ENCODE data around the gene FAU.
A peak's percentile ranks its signal among the peaks of the same experiment; 100 is the strongest.

The FAU gene

DNA sequence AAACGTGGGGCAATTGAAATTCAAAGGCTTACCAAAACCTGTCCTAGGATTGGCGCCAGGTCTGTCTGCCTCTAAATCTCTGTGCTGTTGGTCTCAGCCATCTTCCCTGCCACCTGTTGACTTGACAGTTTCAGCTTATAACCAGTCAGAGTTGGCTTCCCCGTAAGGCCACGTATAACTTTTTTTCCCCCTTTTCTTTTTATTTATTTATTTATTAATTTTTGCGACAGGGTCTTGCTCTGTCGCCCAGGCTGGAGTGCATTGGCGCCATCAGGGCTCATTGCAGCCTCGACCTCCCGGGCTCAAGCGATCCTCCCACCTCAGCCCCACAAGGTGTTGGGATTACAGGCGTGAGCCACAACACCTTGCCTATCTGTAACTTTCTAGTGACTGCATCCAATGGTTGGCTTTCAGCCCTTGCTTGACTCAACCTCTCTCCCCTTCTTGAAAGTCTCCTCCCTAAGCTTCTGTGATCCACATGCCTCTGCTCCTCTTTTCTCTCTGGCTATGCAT is 13.8 kb upstream of the FAU start:
- no peak for DNase-seq

DNA sequence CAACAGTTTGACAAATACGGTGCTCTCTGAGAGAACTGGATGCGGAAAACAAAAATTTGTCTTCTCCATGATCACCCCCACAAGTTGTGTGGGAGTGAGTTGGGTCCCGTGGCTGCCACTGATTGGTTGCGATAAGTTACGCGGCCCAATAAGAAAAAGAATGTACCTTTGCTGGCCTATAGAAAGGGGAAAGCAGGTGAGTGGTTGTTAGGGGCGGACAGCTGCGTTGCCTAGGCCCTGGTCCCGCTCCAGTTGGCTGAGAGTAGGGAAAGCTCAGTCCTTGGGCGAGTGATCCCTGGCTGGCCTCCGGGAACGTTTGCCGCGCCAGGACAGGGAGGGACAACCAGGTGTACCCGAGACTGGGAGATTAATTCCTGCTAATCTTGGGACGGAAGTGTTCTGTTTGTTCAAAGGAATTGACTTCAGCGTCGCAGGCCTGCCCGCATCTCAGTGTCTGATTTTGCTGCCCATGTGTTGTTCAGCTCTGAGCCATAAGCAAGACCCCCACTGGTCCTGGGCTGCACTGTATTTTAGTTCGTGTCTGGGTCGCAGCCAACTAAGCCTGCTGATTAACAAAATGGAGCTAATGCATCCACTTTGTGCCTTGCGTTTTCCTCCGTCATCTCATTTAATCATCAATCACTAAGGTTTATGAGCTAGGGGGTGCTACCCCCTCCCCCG is 13.2 kb upstream of the FAU start:
- DNase-seq: peak; percentile 90

DNA sequence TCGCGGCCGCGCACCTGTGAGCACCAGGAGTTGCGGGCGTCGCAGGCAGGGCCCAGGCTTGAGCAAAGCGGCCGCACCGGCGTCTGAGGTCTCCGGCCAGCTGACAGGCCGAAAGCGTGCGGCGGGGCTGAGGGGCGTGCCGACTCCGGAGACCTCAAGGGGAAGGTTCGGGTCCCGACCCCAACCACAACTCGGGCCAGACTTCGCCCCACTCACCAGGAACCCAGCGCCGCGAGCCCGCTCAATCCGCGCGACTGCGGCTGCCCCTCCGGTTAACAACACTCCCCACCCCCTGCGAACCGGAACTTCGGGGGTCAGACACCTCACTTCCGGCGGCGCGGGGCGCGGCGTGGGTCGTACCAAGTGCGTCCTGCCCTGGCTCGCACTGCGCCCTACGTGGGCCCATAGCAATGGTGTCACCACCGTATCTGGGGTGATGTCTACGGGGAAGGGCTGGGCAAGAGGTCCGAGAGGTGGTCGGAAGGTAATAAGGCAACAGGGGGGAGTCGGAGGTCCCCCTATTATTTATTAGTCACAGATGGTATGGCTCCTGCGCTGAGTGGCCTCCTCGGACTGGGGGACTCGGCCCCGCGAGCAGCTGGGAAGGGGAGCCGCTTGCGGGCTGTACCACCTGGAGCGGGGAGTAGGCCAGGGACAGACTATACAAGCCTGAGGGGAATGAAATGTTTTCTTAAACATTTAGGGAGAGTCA is 12.5 kb upstream of the FAU start, which contains the start of gene SYVN1:
TSS of gene SYVN1 (minus strand) at position 280 of the 712 bp plus-strand sequence. CDS start 918 bp downstream, outside the sequence.
- peak; percentile 50 for DNase-seq

DNA sequence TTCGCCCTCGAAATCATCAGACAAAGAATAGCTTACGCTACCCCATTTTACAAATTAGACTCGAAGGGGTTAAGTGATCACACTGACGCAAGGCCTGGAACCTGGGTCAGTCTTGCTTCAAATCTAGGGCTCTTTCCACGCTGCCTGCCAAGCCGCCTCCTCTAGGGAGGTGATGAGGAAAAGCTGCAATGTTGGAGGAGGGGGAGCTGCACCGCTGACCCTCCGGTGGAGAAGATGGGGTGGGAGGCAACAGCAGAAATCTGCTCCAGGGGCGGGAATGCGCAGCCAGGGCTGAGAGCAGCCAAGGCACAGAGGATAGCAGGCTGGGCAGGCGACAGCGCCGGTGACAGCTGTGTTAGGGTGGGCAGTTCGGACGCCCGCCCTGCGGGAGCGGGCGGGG is 11.8 kb upstream of the FAU start:
- no peak for DNase-seq

DNA sequence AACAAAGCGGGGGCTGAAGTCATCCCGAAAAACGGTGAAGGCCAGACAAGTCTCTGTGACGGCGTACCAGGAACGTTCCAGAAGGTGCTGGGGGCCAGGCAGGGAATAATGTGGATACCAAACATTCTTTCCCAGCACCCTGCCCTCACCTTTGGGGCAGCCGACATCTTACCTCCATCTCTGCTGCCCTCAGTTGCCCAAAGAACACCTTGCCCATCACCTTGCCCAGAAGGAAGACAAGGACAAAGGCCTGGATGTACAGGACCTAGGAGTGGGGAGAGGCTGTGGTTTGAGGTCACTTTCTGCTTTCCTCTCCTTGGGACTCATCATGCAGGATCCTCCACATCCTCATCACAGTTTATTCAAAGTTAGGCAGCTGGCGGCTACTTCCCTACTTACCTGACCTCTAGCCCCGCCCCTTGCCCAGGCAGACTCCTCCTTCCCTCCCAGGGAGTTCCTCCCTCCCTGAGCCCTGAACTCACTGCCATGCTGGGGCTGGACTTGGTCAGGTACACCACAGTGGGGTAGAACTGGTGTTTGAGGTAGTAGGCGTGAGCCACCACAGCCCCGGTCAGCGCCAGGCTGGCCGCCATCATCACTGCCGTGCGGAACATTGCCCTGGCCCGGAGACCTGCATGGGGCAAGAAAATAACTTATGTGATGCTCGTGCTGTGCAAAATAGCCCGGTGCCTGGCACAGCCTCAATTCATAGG is 11.2 kb upstream of the FAU start:
- no peak for DNase-seq

DNA sequence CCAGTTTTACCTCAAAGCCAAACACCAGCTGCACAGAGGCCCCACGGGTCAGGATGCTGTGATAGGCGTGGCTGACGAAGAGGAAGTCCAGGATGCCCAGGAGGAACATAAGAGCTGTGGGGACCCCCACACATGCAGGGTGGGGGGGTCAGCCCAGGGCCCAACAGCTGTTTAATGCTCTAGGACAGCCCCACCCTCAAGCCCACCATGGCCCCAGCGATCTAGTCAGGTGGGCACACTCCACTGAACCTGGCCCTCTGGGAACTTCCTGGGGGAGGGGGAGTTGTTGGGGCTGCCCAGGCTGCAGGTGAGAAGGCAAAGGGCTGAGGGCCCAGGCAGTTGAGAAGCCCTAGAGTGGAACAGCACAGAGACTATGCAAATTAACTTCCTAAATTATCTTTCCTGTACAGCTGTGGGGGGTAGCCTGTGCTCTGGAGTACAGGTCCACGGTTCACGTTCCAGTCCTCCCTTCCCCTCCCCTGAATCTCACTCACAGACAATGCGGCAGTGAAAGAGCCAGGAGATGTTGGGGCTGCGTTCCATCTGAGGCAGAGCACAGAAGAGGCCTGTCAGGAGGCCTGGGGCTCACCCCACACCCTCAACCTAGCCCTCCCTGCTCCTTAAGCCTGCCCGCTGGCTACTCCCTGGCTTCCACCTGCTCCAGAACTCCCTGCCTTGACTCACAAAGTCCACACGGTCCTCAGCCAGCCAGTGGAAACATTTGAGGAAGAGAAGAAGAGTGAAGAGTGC is 10.5 kb upstream of the FAU start:
- DNase-seq: no peak

DNA sequence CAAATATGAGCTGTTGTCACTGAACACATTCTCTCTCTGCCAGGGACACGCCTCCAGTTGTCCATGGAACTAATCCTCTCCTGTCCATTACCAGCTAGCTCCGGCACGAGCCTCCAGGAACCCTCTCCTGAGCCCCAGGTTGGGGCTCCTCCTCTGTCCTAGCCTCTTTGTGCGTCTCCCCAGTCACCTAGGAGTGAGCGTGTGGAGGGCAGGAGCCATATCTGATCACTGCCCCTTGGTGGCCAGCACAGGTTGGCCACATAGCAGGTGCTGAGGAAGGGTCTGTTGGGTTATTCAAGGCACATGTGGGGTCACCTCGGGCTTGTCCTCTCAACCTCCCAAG is 9.9 kb upstream of the FAU start:
- no peak for DNase-seq

DNA sequence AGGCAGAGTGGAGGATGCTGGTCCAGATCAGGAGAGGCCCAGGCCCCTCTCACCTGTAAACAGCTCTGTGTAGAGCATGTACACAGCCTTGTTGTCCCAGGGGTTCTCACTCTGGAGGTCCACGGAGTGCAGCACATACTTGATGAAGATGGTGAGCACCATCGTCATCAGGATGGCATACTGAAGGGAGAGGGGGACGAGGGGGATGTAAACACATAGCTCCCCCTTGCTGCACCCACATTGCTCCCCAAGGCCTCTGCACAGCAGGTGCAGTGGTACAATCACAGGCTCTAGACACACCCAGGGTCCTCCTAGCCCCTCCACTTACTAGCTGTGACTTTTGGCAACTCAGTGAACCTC is 9.5 kb upstream of the FAU start:
- no peak for DNase-seq

DNA sequence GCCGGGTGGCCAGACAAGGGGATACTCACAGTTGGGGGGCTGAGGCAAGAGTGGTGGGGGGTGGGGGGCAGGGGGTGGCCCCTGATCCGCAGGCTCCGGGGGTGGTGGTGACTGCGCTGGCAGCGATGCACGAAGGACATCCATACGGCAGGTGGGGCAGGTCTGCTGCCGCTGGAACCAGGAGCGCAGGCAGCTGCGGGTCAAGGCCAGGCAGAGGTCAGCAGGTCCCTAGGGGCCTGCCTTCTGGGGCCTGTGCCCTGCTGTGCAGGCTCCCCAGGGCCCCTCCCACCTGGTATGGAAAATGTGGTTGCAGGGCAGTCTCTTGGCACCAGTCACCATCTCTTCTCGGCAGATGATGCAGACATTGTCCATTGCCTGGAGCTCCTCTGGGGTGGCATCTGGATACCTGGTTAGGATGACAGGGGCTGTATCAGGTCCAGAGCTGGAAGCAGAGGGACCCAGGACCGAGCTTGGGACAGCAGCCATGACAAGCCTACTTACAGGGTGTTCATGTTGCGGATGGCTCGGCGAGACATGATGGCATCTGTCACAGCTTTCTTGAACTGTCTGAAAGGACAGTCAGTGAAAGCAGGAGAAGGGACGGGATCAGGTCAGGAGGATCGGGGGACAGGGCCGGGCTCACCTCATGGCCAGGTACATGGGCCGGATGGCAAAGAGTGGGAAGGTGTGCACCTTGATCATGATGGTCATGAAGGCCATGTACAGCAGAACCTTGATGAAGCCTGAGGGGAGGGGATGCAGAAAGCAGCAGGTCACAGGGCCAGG is 8.9 kb upstream of the FAU start:
- DNase-seq: no peak

DNA sequence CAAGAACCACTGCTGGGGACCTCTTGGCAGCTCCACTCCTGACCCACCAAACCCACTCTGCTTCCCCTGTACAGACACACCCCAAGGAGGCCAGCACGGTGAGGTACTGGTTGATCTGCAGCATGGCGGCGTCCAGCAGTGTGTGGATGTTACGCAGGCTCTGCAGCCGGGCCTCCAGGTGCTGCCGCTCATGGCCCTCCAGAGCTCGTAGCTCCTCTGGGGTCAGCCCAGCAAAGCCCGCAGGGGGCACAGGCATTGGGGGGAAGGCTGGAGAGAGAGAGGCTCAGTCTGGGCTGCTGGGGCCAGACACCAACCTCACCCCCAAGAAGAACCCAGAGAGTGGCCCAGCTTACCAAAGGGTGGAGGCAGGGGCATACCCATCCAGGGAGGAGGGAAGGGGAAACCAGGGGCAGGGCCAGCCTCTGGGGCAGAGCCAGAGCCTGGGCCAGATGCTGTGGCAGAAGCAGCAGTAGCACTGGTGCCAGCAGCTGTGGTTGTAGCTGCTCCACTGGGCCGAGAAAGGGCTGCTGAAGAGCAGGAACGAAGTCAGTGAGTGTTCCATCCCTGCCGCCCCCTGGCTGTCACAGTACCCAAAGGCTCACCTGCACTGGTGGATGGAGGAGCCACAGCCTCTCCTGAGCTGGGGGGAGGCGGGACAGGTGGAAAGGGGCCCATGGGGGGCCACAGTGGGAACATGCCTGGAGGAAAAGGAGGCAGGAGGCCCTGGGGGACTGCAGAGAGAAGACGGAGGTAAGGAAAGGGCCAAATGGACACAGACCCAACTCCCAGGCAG is 7.9 kb upstream of the FAU start:
- DNase-seq: no peak

DNA sequence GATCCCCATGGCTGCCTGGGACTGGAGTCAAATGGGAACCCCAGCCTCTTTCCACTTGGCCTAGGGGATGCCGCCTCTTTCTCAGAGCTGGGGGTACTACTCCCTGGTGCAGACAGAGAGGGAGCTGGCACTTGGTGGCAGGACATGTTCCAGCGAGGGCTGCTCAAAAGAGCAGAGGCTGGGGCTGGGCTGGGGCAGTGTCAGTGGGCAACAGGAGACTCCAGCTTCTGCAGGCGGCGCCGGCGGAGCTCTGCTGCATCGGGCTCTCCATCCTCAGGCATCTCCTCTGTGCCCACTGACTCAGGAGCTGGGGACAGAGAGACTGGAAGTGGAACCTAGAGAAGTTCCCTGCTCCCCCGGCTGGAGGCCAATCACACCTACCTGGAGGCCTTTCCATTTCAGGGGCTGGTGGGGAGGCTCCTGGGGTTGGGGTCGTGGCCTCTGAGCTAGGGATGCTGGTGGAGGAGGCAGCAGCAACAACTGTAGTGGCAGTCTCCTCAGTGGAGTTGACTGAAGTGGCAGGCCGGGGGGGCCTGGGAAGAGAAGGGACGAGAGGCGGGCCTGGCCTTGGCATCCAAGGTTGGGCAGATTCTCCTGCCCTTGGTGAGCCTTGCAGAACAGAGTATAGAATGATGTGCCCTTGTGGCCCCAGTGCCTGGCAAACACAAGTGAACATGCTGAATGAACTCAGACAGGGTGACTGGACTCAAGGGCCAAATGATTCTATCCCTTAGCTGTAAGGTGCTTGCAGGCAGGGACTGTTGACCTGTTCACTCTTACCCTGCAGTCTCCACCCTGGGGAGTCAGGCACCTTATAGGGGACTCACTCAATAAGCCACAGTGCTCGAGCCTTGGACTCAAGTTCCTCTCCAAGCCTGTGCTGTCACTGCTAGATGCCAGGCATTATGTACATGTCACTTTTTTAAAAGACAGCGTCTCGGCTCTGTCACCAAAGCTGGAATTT is 6.5 kb upstream of the FAU start:
- no peak for DNase-seq

DNA sequence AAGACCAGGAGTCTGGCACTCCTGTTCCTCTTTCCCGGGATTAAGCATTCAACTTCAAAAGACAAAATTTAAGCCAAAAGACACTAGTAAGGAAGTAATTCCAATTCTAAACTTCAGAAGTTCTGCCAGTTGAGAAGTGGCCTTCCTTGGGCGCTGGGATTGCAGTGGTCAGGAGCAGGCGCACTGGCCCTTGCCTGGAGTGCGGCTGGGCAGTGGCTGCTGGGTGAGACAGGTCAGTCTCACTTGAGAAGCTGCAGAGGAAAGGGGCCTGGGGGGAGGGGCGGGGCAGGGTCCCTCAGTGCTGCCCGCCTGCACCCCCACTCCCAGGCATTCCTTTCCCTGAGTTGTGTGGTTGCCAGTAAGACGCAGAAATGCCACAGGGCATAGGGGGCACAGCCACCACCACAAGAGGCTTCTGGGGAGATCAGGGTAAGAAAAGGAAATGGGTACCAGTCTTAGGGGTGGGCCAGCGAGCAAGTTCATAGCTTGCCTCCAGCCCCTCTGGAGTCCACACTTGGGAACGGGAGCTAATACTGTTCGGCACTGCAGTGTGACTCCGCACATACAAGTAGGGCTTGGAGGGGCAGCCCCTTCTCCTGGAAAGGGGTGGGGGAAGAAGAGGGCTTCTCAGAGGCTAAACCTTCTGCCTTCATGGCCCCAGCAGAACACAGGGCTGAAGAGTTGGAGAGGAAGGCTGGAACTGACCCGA is 5.7 kb upstream of the FAU start:
- DNase-seq: no peak

DNA sequence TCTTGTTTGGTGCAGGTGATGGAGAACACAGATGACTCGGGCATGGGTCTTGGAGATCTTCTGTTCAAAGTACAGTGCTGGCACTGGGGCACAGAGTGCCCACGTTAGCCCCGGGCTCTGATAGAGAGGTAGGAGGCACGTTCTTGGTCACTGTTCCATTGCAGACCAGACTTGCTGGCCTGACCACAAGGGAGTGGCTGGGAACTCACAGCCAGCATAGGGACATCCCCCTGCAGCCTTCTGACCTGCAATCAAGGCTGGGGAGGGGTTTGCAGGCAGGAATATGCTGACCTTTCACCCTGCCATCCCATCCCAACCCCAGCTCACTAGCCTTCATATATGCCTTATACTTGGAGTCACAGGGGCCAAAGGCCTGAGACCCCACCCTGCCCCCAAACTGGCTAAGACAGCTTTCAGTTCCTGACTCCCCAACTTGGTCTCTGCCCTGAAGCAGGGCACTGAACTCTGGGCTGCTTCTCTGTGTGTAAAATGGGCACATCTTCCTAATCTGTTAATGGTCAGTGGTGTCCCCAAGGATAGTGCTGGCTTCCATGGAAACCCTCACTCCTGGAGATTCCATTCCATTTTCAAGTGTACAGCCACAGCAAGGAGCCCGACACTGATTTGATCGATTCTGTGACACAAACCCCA is 4.8 kb upstream of the FAU start:
- DNase-seq: no peak

DNA sequence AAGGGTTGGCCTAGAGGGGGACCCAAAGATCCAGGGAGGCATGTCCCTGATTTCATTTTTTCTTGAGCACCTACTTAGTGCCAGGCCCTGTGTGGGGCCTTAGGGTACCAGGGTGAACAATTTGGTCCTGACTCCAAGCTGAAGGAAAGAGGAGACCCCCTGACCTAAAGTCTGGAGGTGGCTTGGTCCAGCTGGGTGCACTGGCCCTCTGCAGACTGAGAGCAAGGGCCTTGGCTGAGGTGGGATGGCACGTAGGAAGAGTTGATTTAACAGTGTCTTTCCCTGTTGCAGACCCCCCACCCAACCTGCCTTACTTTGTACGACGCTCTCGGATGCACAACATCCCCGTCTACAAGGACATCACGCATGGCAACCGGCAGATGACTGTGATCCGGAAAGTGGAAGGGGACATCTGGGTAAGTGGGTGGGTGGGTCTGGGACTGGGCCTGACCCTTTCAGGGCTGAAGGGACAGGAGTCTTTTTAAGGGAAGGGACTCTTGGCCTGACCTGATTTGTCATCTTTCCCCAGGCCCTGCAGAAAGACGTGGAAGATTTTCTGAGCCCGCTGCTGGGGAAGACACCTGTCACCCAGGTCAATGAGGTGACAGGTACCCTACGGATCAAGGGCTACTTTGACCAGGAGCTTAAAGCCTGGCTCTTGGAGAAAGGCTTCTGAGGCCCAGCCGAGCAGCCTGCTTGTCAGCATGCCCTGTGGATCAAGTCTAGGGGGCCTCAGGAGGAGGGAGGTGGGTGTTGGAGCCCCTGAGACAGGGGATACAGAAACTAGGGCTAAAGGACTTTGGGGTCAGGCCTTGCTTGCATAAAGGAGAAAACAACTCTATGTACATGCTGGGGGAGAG is 3.5 kb upstream of the FAU start:
- DNase-seq: no peak

DNA sequence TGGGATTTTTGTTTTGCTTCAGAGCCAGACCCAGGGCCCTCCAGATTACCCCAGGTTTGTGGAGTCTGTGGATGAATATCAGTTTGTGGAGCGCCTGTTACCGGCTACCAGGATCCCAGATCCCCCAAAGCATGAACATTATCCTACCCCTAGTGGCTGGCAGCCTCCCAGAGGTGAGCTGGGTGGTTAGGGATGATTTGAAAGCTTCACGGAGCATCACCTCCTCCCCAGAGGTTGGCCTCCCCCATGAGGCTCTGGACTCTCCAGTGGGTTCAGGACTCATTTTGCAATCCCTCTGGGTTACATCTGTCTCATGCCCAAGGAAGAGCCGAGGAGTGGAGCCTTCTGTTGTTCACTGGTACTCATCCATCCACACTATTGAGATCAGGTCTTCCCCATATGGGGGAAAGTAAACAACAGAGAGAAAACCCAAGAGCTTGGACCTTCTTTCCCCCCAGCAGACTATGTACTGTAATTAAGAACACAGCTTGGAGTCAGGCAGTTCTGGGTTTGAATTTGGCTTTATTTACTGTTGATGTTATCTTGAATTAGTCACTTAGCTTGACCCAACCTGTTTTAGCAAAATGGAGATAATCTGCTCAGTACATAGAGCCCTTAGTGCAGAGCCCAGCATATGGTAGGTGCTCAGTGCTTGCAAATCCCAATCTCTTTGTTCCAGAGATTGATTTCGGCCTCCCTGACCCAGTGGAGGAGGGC is 2.7 kb upstream of the FAU start:
- no peak for DNase-seq

DNA sequence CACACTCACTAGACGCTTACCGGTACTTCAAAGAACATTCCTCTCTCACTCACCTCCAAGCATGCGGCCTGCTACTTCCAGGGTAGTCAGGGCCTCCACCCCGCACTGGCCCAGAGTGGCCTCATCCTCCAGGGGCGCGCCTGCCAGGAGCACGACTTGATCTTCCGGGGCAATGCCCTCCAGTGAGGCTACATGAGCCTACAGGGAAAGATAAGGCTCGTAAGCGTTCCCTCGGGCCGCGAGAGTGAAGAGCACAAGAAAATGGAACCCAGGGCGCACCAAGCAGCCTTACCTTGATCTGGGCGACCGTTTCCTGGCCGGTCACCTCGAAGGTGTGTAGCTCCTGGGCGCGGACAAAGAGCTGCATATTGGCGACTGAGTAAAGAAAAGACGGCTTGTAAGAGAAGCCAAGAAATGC is 478 bp downstream of the FAU start:
- DNase-seq: no peak

DNA sequence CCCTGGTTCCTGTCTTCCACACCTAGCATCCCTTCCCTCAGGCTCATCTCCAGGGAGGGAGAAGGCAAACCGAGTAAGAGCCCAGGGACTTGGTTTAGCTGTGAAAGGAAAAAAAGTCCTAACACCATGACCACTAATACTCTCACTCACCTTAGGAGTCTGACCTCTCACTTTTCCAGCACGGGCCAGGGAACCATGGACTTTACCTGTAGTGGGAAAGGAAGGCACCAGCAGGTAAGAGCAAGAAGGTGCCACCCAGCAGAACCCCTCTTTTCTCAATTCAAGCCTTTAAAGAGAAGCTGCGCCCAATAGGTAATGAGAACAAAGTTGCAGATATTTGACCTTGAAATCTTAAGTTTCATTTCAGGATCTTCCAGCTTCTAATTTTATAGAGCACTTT is 1.1 kb downstream of the FAU start:
- DNase-seq: no peak

DNA sequence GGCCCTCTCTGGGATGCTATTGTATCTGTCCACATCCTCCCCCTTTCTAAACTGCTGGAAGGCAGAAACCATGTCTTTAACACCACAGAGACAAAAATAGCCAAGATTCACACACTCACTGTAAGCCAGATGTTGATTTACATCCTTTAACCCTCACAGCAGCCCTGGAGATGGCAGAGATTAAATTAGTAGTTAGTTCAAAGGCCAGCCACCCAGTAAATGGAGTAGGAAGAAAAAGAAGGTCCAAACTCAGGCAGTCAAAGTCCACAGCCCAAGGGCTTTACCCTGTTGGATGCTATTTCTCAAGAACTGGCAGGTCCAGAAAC is 2.3 kb downstream of the FAU start:
- no peak for DNase-seq

All from amniotic stem cell (primary cell).